HCT116 (cell line): Measurements from ENCODE around the gene ARHGAP27. TPM values are rescaled to one million over a fixed set of nuclear protein-coding genes. Genes with fewer than 3 reads are reported as not detected.

ENCODE experiments used
- ATAC-seq: fragments of 200-7000 bp; cut with Tn5 transposase; 2 replicates; pipeline ENCODE4 v1.9.1; 2020; ENCODE audit warnings: mild to moderate bottlenecking, moderate library complexity
- BruUV-seq: library from RNA; stranded (reverse); fragments of 400-500 nt; replicated peaks from 2 replicates; lab custom pipeline; 2021; lab: Mats Ljungman, UMichigan
- CTCF ChIA-PET: fragments of 300-600 bp; sonication (Branson Sonifier 250); formaldehyde crosslinking; loops from one replicate; lab custom pipeline; 2021; ENCODE audit warnings: antibody characterized with exemption; lab: Charles Lee
- POLR2A ChIA-PET: fragments of 300-600, 350-600 bp; sonication (Branson Sonifier 250); formaldehyde crosslinking; loops from one replicate; lab custom pipeline; 2021; ENCODE audit warnings: antibody characterized with exemption; lab: Charles Lee
- RAD21 ChIA-PET, 2 experiments: fragments of 300-600 bp; sonication (Branson Sonifier 250); formaldehyde crosslinking; loops; one replicate each; lab custom pipeline; 2023; ENCODE audit warnings: low total read pairs in 2 of 2; ENCODE audit not compliant: uncharacterized antibody in 2 of 2, unreplicated experiment in 2 of 2, low non-redundant PET in 1 of 2; lab: Charles Lee
- DNase-seq: peaks from one replicate; pipeline ENCODE4 v3.0.0-alpha.2; 2010; ENCODE audit warnings: low read depth, low spot score
- H2AFZ ChIP-seq: fragments of 200-600 bp; shearing (Covaris generic), sonication (generic); 2 replicates; pipeline ENCODE4 v1.6.1; 2017; ENCODE audit warnings: low read depth, mixed run types, mixed read lengths, antibody characterized with exemption, low read length; ENCODE audit not compliant: poor library complexity, severe bottlenecking
- H3K27ac ChIP-seq: 2 replicates; pipeline ENCODE4 v1.5.1; 2012; ENCODE audit warnings: low read depth, low read length
- H3K27me3 ChIP-seq: fragments of 200-600 bp; sonication (generic); 2 replicates; pipeline ENCODE4 v1.6.1; 2016; ENCODE audit warnings: mixed run types, low read length, mixed read lengths; ENCODE audit not compliant: insufficient read depth
- H3K36me3 ChIP-seq, 2 experiments: fragments of 200-500 bp in 1 of 2; fragments of 200-600 bp in 1 of 2; sonication (Bioruptor generic) in 1 of 2; sonication (generic) in 1 of 2; 2 replicates each; pipeline versions ENCODE4 v1.5.1 to v1.6.1; 2014 to 2016; ENCODE audit warnings: low read length in 2 of 2, inconsistent platforms in 1 of 2, mixed read lengths in 1 of 2, mixed run types in 1 of 2; ENCODE audit not compliant: insufficient read depth in 2 of 2, control insufficient read depth in 1 of 2
- H3K4me1 ChIP-seq, 2 experiments: fragments of 200-600 bp in 1 of 2; sonication (generic) in 1 of 2; 2 replicates each; pipeline versions ENCODE4 v1.5.1 to v1.6.1; 2012 to 2017; ENCODE audit warnings: low read length in 2 of 2, inconsistent platforms in 1 of 2, mild to moderate bottlenecking in 1 of 2, mixed read lengths in 1 of 2, mixed run types in 1 of 2, moderate library complexity in 1 of 2; ENCODE audit not compliant: insufficient read depth in 2 of 2, control insufficient read depth in 1 of 2
- H3K4me2 ChIP-seq: fragments of 200-600 bp; sonication (generic); 2 replicates; pipeline ENCODE4 v1.6.1; 2017; ENCODE audit warnings: mixed run types, low read length, mixed read lengths
- H3K4me3 ChIP-seq, 2 experiments: fragments of 200-600 bp in 1 of 2; sonication (generic) in 1 of 2; replicated peaks in 1 of 2; 2 replicates each; pipeline ENCODE4 v1.5.1; 2011 to 2016; ENCODE audit warnings: low read length in 2 of 2, control low read depth in 1 of 2, low read depth in 1 of 2, mild to moderate bottlenecking in 1 of 2, mixed read lengths in 1 of 2, mixed run types in 1 of 2
- H3K79me2 ChIP-seq: fragments of 200-600 bp; sonication (generic); 2 replicates; pipeline ENCODE4 v1.6.1; 2017; ENCODE audit warnings: mild to moderate bottlenecking, mixed run types, low read length, moderate library complexity, mixed read lengths; ENCODE audit not compliant: insufficient read depth
- H3K9ac ChIP-seq: fragments of 200-600 bp; sonication (generic); 2 replicates; pipeline ENCODE4 v1.6.1; 2016; ENCODE audit warnings: low read length, mixed read lengths
- H3K9me2 ChIP-seq: fragments of 200-600 bp; sonication (generic), shearing (Covaris generic); 2 replicates; pipeline ENCODE4 v1.6.1; 2017; ENCODE audit warnings: mixed run types, mild to moderate bottlenecking, moderate library complexity; ENCODE audit not compliant: insufficient read depth
- H3K9me3 ChIP-seq, 2 experiments: fragments of 200-500 bp in 1 of 2; fragments of 200-600 bp in 1 of 2; sonication (Bioruptor generic) in 1 of 2; sonication (generic) in 1 of 2; 2 replicates each; pipeline ENCODE4 v1.6.1; 2014 to 2017; ENCODE audit warnings: low read length in 2 of 2, mixed read lengths in 2 of 2, inconsistent platforms in 1 of 2, low read depth in 1 of 2, mild to moderate bottlenecking in 1 of 2, mixed run types in 1 of 2, moderate library complexity in 1 of 2; ENCODE audit not compliant: control insufficient read depth in 1 of 2, insufficient read depth in 1 of 2
- H4K20me1 ChIP-seq: fragments of 200-600 bp; sonication (generic), shearing (Covaris generic); 2 replicates; pipeline ENCODE4 v1.6.1; 2017; ENCODE audit warnings: mixed run types, mild to moderate bottlenecking, moderate library complexity; ENCODE audit not compliant: insufficient read depth
- CTCF ChIP-seq, 3 experiments: fragments of 200-600 bp in 1 of 3; sonication (generic) in 1 of 3; IDR thresholded peaks in 2 of 3; conservative IDR thresholded peaks in 1 of 3; 2 replicates each; pipeline ENCODE4 v1.5.1; 2012 to 2017; ENCODE audit warnings: low read depth in 2 of 3, low read length in 2 of 3, antibody characterized with exemption in 1 of 3, borderline replicate concordance in 1 of 3, control low read depth in 1 of 3, mild to moderate bottlenecking in 1 of 3, mixed read lengths in 1 of 3, mixed run types in 1 of 3, moderate library complexity in 1 of 3; ENCODE audit not compliant: insufficient read depth in 1 of 3
- EGR1 ChIP-seq: IDR thresholded peaks from 2 replicates; pipeline ENCODE4 v1.6.1; 2012; ENCODE audit warnings: low read depth
- POLR2A ChIP-seq: IDR thresholded peaks from 2 replicates; pipeline ENCODE4 v1.7.0; 2011; ENCODE audit warnings: borderline replicate concordance; ENCODE audit not compliant: insufficient read depth, insufficient read length; ENCODE audit errors: extremely low read depth
- RAD21 ChIP-seq: IDR thresholded peaks from 2 replicates; pipeline ENCODE4 v1.6.1; 2012; ENCODE audit warnings: low read depth, mild to moderate bottlenecking
- REST ChIP-seq: IDR thresholded peaks from 2 replicates; pipeline ENCODE4 v1.6.1; 2012; ENCODE audit warnings: low read depth
- SIN3A ChIP-seq: IDR thresholded peaks from 2 replicates; pipeline ENCODE4 v1.6.1; 2012; ENCODE audit warnings: low read depth
- SRF ChIP-seq: IDR thresholded peaks from 2 replicates; pipeline ENCODE4 v1.6.1; 2012; ENCODE audit warnings: low read depth
- TCF7L2 ChIP-seq: IDR thresholded peaks from 2 replicates; pipeline ENCODE4 v1.7.0; 2011; ENCODE audit warnings: borderline replicate concordance, inconsistent platforms; ENCODE audit not compliant: insufficient read depth, insufficient read length; ENCODE audit errors: extremely low read depth
- ZBTB33 ChIP-seq: IDR thresholded peaks from 2 replicates; pipeline ENCODE4 v1.6.1; 2011; ENCODE audit warnings: mild to moderate bottlenecking, low read length, moderate library complexity; ENCODE audit not compliant: insufficient replicate concordance; ENCODE audit errors: extremely low read depth
- intact Hi-C: fragments of 100-400 bp; cut with micrococcal nuclease; formaldehyde crosslinking; loops from 2 replicates; pipeline ENCODE4 v1.10.0; 2022
- total RNA-seq: library from RNA; stranded (reverse); gene quantifications from one replicate; pipeline ENCODE4 v1.2.1, GENCODE V29; 2021; ENCODE audit not compliant: unreplicated experiment

ARHGAP27 gene
- total RNA-seq, 1 experiment from 2014 or later = 46.7 TPM

- Histone ChIP-seq H3K9ac (no peak overlapping the region), H3K9me2 (no peaks in the 10 kb centered on the region), H4K20me1 (no peaks in the 10 kb centered on the region), H3K27me3 (no peaks in the 10 kb centered on the region), H3K9me3 (no peaks in the 10 kb centered on the region), H3K4me2 (no peak overlapping the region), H3K4me1 (peaks cover 0 to 11% of the 10 kb centered on the region in 2 experiments; a peak in 1 of 4 replicates), H3K27ac (no peak overlapping the region), H2AFZ (no peak overlapping the region), H3K4me3 (no peak overlapping the region), H3K79me2 (no peaks in the 10 kb centered on the region)
- POLR2A ChIA-PET = no interaction called here
- CTCF ChIA-PET = no interaction called here
- RAD21 ChIA-PET = no interaction called here
- DNase-seq = no peak
- intact Hi-C loops = no loop called here
- ATAC-seq = no peak
- BruUV-seq = no TSS peak
- no peak for TF ChIP-seq SIN3A
- no peak for TF ChIP-seq REST
- TF ChIP-seq EGR1 = no peak
- TF ChIP-seq CTCF (IDR thresholded peaks at IDR 0.05 in 2 of 3, conservative IDR thresholded peaks at IDR 0.05 in 1 of 3; ENCODE audit: borderline replicate concordance in 1 of 3, insufficient read depth in 1 of 3, low read depth in 2 of 3, low read length in 2 of 3) = no peak
- TF ChIP-seq POLR2A = no peak
- TF ChIP-seq ZBTB33 = no peak
- no peak for TF ChIP-seq TCF7L2
- TF ChIP-seq RAD21 = no peak
- TF ChIP-seq SRF = no peak
- TF ChIP-seq, all 23 proteins: peak for 0
- H3K36me3 ChIP-seq = peaks cover 0 to 39% of the 10 kb centered on the region in 2 experiments; a peak in 3 of 4 replicates
Observed at GRCh38 chr17:45402916-45403315, 29.8 kb downstream of the ARHGAP27 start.
